ENCODE results near the gene ARSK. TPM values are rescaled to one million over a fixed set of nuclear protein-coding genes. Genes with fewer than 3 reads are reported as not detected.

The ARSK gene
- total RNA-seq, 1 experiment from 2014 or later: 13.7 TPM

- no peaks in the 10 kb centered on the region for H3K4me1 ChIP-seq (ENCODE audit: control insufficient read depth, insufficient read depth, low read length)
- DNase-seq (ENCODE audit: low read depth, low spot score) (no peak), ATAC-seq (no peak)
- no peak overlapping the region for H3K27ac ChIP-seq (ENCODE audit: low read length)
- ChIA-PET POLR2A (no interaction called here), CTCF (no interaction called here)
- no peaks in the 10 kb centered on the region for H3K36me3 ChIP-seq (ENCODE audit: control insufficient read depth, insufficient read depth, low read length)
- in situ Hi-C loops (cut with HindIII; ENCODE audit: low pct_unique_long_range_greater_than_20kb, low sequenced_read_pairs): no loop called here
- no peaks in the 10 kb centered on the region for H3K9me3 ChIP-seq (ENCODE audit: control insufficient read depth, insufficient read depth, low read depth, low read length)
- no peak overlapping the region for H3K4me3 ChIP-seq (ENCODE audit: low read depth in 2 of 2, low read length in 2 of 2)
- no peaks in the 10 kb centered on the region for H3K27me3 ChIP-seq (ENCODE audit: control insufficient read depth, insufficient read depth, low read length)
- intact Hi-C loops (cut with micrococcal nuclease; ENCODE audit: unreplicated experiment): no loop called here
- no TSS peak for BruUV-seq (replicated peaks)
- no peak for TF ChIP-seq TCF7L2 (IDR thresholded peaks at IDR 0.05; ENCODE audit: low read depth, low read length)
- TF ChIP-seq, protein P1, sequence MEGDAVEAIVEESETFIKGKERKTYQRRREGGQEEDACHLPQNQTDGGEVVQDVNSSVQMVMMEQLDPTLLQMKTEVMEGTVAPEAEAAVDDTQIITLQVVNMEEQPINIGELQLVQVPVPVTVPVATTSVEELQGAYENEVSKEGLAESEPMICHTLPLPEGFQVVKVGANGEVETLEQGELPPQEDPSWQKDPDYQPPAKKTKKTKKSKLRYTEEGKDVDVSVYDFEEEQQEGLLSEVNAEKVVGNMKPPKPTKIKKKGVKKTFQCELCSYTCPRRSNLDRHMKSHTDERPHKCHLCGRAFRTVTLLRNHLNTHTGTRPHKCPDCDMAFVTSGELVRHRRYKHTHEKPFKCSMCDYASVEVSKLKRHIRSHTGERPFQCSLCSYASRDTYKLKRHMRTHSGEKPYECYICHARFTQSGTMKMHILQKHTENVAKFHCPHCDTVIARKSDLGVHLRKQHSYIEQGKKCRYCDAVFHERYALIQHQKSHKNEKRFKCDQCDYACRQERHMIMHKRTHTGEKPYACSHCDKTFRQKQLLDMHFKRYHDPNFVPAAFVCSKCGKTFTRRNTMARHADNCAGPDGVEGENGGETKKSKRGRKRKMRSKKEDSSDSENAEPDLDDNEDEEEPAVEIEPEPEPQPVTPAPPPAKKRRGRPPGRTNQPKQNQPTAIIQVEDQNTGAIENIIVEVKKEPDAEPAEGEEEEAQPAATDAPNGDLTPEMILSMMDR (IDR thresholded peaks at IDR 0.05): no peak
- no peak for TF ChIP-seq POLR2AphosphoS5 (IDR thresholded peaks at IDR 0.05; ENCODE audit: low read depth, low read length)
These were observed 51.5 kb downstream of the ARSK start for GRCh38 chr5:95606419-95606818.

DNA sequence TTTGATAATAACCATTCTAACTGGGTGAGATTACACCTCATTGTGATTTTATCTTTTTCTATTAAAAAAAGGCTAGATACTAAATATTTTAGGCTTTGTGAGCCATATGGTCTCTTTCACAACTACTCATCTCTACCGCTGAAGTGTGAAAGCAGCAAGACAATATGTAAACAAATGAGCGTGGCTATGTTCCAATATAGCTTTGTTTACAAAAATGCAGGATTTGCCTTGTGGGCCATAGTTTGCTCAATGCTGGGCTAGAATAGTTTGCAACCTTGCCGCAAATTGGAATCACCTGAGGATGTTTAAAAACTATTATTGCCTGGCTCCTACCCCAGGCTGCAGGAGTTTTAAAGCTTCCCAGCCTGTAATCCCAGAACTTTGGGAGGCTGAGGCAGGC is 54.8 kb downstream of the ARSK start:
- in situ Hi-C loops (cut with HindIII; ENCODE audit: low pct_unique_long_range_greater_than_20kb, low sequenced_read_pairs): no loop called here
- ATAC-seq: no peak
- CTCF ChIA-PET: interaction anchor here (0.7 kb wide), 1 partner anchor 61 kb away, joined by 11 read pairs; no protein-coding TSS in a partner anchor
- no peaks in the 10 kb centered on the region for H3K27me3 ChIP-seq (ENCODE audit: control insufficient read depth, insufficient read depth, low read length)
- no peak overlapping the region for H3K4me3 ChIP-seq (ENCODE audit: low read depth in 2 of 2, low read length in 2 of 2)
- no peaks in the 10 kb centered on the region for H3K36me3 ChIP-seq (ENCODE audit: control insufficient read depth, insufficient read depth, low read length)
- H3K9me3 ChIP-seq (ENCODE audit: control insufficient read depth, insufficient read depth, low read depth, low read length): peaks cover 15% of the 10 kb centered on the region; the same call in 1 of the 2 replicates
- POLR2A ChIA-PET: no interaction called here
- no peak for DNase-seq (ENCODE audit: low read depth, low spot score)
- intact Hi-C loops (cut with micrococcal nuclease; ENCODE audit: unreplicated experiment): loop anchor here (10.0 kb wide), 1 partner anchor 55 kb away; the partner anchor contains the start of genes ARSK and SKIC3
- no peak overlapping the region for H3K27ac ChIP-seq (ENCODE audit: low read length)
- no peak for TF ChIP-seq REST (IDR thresholded peaks at IDR 0.05; ENCODE audit: insufficient read depth in 1 of 2, low read depth in 2 of 2, low read length in 1 of 2)
- TF ChIP-seq SIN3A (IDR thresholded peaks at IDR 0.05; ENCODE audit: borderline replicate concordance, insufficient read depth, low read depth, low read length): no peak
- TF ChIP-seq TCF7L2 (IDR thresholded peaks at IDR 0.05; ENCODE audit: low read depth, low read length): no peak
- TF ChIP-seq, protein P1 (IDR thresholded peaks at IDR 0.05): no peak
- no peak for TF ChIP-seq POLR2AphosphoS5 (IDR thresholded peaks at IDR 0.05; ENCODE audit: low read depth, low read length)
- no peaks in the 10 kb centered on the region for H3K4me1 ChIP-seq (ENCODE audit: control insufficient read depth, insufficient read depth, low read length)
- no TSS peak for BruUV-seq (replicated peaks)

Measured in Panc1 (cell line).